AG09309 (cell line): ENCODE measurements around the gene RND1.

Experiments used
- DNase-seq: peaks from one replicate; pipeline ENCODE4 v3.0.0-alpha.2; 2010; ENCODE audit warnings: low read depth
- H3K4me3 ChIP-seq: 2 replicates; pipeline ENCODE4 v1.5.1; 2011; ENCODE audit warnings: mild to moderate bottlenecking, low read depth, low read length, moderate library complexity; ENCODE audit not compliant: control insufficient read depth
- CTCF ChIP-seq: IDR thresholded peaks from 2 replicates; pipeline ENCODE4 v1.5.1; 2011; ENCODE audit warnings: mild to moderate bottlenecking, low read depth, low read length, inconsistent platforms; ENCODE audit not compliant: insufficient read depth, control insufficient read depth; ENCODE audit errors: missing control alignments

RND1 gene

GRCh38 chr12:48811437-48812090 lies 54.1 kb downstream of the RND1 start:
- H3K4me3 ChIP-seq, result no peak overlapping the region
- TF ChIP-seq CTCF, result no peak
- DNase-seq, result no peak

GRCh38 chr12:48810903-48811431 lies 54.7 kb downstream of the RND1 start:
- DNase-seq, result peak; percentile 64
- H3K4me3 ChIP-seq, result no peak overlapping the region
- TF ChIP-seq CTCF, result no peak

DNA sequence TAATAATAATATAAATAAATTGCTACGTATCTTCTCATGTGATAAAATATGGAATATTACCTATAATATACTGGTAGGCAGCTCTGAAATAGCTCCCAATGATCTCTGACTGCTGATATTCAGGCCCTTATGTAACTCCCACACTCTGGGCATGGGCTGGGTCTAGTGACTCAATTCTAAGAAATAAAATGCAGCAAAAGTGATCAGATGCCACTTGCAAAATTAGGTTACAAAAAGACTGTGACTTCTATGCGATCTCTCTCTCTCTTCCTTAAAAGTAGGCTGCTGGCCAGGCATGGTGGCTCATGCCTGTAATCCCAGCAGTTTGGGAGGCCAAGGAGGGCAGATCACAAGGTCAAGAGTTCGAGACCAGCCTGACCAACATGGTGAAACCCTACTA lies 57.7 kb downstream of the RND1 start:
- DNase-seq, result no peak
- TF ChIP-seq CTCF, result no peak

More for the DNA sequence above, 57.7 kb downstream of the RND1 start:
- H3K4me3 ChIP-seq, result no peak overlapping the region
